ENCODE measurements around the gene ZNF783.
"Not testable (repeated sequence)": the region's sequence is repeated elsewhere in the genome, so short reads cannot be mapped to it uniquely, and the experiment has no call there.

GRCh38 chr7:149233655-149234204 is 28.3 kb upstream of the ZNF783 start:
- TF ChIP-seq CTCF (IDR thresholded peaks at IDR 0.05); EZH2 (IDR thresholded peaks at IDR 0.05; ENCODE audit: borderline replicate concordance, insufficient read depth, low read depth, low read length, poor library complexity, severe bottlenecking): not testable (repeated sequence)

Measured in B cell (primary cell).